ENCODE results near the gene AFTPH.

AFTPH gene

GRCh38 chr2:64617631-64618151 is 93.6 kb downstream of the AFTPH start:
- peak; percentile 85 for DNase-seq

GRCh38 chr2:64620661-64621060 is 96.5 kb downstream of the AFTPH start:
- DNase-seq, result no peak

DNA sequence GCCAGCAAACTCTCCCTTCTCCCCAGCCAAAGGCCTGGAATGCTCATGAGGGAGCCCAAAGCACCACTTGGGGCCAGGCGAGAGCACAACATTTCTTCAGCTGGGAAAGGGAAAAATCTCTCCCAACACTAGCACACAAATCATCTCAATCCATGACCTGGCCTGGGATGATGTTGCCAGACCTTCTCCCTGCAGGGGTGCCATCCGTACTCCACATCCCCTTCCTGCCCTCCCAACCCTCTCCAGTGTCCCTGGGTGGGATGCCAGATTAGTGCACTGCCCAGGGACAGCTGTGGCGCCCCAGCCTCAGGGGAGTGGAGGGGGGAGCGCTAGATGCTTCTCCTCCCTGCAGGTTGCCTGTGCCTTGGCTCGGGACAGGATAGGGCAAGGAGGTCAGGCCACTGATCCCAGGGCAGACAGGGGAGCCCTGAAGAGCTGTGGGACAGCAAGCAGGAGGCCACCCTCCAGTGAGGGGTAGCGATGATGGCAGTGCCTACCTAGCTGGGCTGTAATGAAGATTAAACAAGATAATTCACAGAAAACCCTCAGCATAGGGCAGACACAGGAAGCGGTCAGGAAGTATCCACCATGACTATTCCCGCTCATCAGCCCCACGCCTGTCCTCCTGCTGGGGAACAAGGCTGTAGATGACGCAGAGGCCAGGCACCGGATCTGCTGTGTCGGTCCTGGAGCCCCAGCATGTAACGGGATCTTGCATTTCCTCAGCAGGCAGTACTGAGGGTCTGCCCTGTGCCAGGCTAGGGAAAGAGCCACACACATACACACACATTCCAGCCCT is 98.5 kb downstream of the AFTPH start:
- DNase-seq, result no peak

DNA sequence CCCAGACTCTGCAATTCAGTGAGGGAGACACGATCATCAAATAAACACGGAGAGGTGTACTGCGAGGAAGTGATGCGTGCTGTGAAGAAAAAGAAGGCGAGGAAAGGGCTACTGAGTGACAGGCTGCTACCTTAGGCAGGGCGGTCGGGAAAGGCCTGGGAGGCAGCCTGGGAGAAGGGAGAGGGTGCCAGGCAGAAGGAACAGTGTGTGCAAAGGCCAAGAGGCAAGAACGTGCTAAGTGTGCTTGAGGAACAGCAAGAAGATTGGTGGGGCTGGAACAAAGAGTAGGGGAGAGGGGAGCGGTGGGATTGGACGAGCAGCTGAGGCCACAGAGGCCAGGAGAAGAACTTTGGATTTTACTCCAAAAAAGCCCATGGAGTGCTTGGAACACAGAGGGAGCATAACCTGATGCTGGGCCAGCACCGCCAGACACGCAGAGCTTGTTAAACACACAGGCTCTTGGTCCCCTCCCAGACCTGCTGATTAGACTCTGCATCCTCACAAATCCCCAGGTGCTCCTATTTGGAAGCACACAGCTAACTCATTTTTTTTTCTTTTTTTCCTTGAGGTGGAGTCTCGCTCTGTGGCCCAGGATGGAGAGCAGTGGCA is 99.2 kb downstream of the AFTPH start:
- no peak for DNase-seq

DNA sequence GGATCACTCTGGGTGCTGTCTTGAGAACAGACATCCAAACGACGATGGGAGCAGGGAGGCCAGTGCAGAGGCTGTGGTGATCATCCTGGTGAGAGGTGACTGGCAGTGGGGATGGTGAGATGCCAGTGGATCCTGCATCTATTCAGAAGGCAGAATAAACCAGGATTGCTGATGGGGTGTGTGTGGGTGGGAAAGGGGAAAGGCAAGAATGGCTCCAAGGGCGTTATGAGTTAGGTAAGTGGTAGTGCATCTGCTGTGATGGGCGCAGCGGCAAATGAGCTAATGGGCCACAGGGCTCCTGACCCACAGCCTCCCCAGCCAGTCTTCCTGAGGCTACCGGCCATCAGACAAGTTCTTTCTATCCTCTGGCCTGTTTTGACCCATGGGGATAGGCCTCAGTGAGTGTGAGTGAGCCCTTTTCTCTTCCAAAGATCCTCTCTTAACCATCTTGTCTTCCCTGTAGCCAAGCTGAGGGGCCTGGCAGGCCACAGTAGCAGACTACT is 100.0 kb downstream of the AFTPH start:
- no peak for DNase-seq

- no peak for DNase-seq
Measured at GRCh38 chr2:64624862-64625261, 100.7 kb downstream of the AFTPH start.

GRCh38 chr2:64625299-64626145 is 101.4 kb downstream of the AFTPH start:
- no peak for DNase-seq

DNA sequence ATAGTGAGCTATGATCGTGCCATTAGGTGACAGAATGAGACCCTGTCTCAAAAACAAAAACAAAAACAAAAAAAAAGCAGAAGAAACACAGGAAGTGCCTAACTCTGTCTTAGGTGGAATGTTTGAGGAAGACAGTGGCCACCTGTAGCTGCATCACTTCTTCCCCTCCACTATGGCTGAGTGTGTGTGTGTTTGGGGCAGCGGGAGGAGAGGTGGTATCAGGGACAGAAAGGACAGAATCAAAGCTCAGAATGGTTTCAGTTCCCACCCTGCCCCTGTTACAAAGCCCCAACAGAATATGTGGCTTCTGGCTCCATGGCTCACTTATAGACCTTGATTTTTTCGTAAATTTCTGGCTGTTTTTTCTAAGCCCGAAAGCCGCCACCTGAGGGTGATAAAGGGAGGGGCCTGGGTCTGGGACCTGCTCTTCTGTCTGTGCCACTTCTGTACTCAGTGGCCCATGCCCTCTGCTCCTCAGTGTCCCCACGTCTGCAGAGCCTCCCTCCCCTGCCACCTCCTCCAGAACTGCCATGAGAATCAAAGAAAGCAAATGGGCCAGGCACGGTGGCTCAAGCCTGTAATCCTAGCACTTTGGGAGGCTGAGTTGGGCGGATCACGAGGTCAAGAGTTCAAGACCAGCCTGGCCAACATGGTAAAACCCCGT is 102.2 kb downstream of the AFTPH start:
- DNase-seq, result no peak

- DNase-seq, result peak; percentile 36
Measured at GRCh38 chr2:64626963-64627760, 103.0 kb downstream of the AFTPH start.

- no peak for DNase-seq
Measured at GRCh38 chr2:64627860-64628841, 104.0 kb downstream of the AFTPH start.

- DNase-seq, result no peak
Measured at GRCh38 chr2:64629329-64629781, 105.2 kb downstream of the AFTPH start.

DNA sequence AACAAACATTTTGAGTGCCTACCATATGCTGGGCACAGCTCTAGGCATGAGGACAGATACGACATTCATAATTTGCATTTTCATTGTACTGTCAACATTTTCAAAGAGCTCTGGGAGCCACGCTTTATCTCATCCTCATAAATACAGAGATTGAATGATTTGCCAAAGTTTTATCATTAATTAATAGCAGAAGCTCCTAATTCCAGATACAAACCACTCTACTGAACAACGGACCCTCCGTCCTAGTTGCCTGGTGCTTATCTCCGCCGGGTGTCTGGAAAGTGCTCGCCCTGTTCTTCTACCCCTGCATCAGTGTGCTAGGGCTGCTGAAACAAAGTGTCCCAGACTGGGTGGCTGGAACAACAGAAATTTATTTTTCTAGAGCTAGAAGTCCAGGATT is 105.7 kb downstream of the AFTPH start:
- DNase-seq, result no peak

GRCh38 chr2:64630752-64631151 is 106.6 kb downstream of the AFTPH start:
- no peak for DNase-seq

GRCh38 chr2:64631771-64632170 is 107.6 kb downstream of the AFTPH start:
- DNase-seq, result no peak

DNA sequence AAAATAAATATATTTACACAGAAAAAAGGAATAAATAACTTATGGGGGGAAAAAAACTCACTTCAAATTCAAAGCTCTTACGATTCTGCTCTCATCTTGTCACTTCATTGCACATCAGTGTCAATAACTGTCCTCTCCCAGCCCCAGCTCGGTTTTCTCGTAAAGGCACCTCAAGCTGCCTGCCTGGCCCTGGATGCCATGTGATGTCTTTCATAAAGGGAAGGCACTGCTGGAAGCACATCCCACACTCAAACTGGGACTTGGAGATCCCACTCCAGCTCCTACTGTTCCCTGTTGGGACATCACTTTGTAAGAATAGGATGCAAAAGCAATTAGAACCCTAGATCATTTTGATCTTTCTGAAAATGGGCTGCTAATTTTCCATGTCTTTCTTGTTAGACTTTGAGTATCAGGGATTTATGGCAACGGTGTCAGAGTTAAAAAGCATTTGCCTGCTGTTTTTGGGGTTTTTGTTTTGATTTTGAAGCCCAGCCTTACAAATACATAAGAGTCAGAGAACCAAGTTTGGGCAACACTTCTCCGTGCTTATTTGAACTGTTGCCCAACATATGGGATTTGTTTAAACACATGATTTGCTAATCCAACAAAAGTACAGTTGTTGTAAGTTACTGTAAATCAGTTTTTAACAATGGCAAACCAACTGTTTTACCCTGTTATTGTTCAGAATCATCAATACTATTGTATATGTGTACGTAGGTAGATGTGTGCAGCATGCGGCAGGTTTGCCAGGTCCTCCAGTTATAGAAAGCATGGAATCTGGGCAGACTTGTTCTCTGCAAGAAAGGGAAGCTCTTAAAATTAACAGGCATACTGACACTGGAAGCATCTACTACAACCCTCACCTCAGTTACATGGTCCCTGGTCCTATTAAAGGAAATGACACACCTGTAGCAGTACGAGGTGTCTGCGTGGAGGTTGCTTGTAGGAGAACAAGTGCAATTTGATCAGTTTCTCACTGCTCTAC is 109.0 kb downstream of the AFTPH start:
- no peak for DNase-seq

GRCh38 chr2:64634345-64635267 is 110.5 kb downstream of the AFTPH start:
- no peak for DNase-seq

- no peak for DNase-seq
Measured at GRCh38 chr2:64635976-64636911, 112.1 kb downstream of the AFTPH start.

Data from NCI-H524 treated with DMSO at 0.1 percent for 48 hours (cell line).